Stomach smooth muscle (tissue), 2 donors: ENCODE data around the gene CD38.

Experiments
- H3K27ac ChIP-seq: one replicate; pipeline ENCODE4 v1.7.0; 2013; ENCODE audit warnings: mild to moderate bottlenecking, low read length, inconsistent platforms
- H3K27me3 ChIP-seq, 2 donors: one replicate each; pipeline ENCODE4 v1.7.0; 2013; ENCODE audit warnings: low read length in 2 of 2; ENCODE audit not compliant: insufficient read depth in 2 of 2, control insufficient read depth in 1 of 2
- H3K36me3 ChIP-seq, 2 donors: one replicate each; pipeline ENCODE4 v1.7.0; 2013; ENCODE audit warnings: low read length in 2 of 2; ENCODE audit not compliant: control insufficient read depth in 2 of 2, insufficient read depth in 2 of 2
- H3K4me1 ChIP-seq: one replicate; pipeline ENCODE4 v1.7.0; 2013; ENCODE audit warnings: low read length; ENCODE audit not compliant: control insufficient read depth, insufficient read depth
- H3K4me3 ChIP-seq, 2 donors: one replicate each; pipeline ENCODE4 v1.7.0; 2013; ENCODE audit warnings: low read length in 2 of 2
- H3K9ac ChIP-seq, 2 donors: one replicate each; pipeline ENCODE4 v1.7.0; 2013; ENCODE audit warnings: low read length in 2 of 2, mild to moderate bottlenecking in 1 of 2
- H3K9me3 ChIP-seq, 2 donors: one replicate each; pipeline ENCODE4 v1.7.0; 2013; ENCODE audit warnings: low read length in 2 of 2; ENCODE audit not compliant: control insufficient read depth in 2 of 2
- donor health status: healthy.
- donor health status: Pancreatic carcinoma.

CD38 gene

DNA sequence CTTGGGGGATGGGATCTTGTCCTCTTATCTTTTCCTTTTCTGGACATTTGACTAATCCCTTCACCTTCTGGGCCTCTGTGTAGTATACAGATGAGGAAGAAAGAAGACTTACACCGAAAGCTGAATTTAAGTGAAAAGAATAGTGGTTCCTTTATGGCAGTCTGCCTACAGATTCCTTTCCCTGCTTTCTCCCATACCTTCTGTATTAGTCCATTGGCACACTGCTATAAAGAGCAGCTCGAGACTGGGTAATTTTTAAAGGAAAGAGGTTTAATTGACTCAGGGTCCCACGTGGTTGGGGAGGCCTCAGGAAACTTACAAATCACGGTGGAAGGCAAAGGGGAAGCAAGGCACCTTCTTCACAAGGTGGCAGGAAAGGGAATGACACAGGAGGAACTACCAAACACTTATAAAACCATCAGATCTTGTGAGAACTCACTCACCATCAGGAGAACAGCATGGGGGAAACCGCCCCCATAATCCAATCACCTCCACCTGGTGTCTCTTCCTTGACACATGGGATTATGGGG, 34.0 kb upstream of the CD38 start:
- Histone ChIP-seq H3K27ac (no peak overlapping the region), H3K27me3 (no peaks in the 10 kb centered on the region), H3K4me1 (no peaks in the 10 kb centered on the region), H3K9me3 (peaks cover 0 to 4% of the 10 kb centered on the region in 2 donors), H3K9ac (no peak overlapping the region), H3K4me3 (no peak overlapping the region), H3K36me3 (no peaks in the 10 kb centered on the region)

DNA sequence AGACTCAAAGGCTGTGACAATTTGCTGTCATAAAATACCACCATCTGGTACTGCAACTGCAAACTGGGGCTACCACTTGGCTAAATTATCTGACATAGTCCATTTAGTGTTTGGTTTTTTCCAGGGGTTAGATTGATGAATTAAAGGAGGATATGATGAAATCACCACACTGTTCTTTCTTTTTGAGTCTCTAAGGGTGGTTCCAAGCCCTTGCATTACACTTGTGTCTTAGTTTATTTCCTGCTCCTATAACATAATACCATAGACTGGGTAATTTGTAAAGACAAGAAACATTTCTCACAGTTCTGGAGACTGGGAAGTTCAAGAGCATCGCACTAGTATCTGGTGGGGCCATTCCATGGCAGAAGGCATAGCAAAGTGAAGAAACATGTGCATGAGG, 32.0 kb upstream of the CD38 start:
- no peak overlapping the region for H3K9ac ChIP-seq
- no peaks in the 10 kb centered on the region for H3K36me3 ChIP-seq
- H3K4me3 ChIP-seq, result no peak overlapping the region

DNA sequence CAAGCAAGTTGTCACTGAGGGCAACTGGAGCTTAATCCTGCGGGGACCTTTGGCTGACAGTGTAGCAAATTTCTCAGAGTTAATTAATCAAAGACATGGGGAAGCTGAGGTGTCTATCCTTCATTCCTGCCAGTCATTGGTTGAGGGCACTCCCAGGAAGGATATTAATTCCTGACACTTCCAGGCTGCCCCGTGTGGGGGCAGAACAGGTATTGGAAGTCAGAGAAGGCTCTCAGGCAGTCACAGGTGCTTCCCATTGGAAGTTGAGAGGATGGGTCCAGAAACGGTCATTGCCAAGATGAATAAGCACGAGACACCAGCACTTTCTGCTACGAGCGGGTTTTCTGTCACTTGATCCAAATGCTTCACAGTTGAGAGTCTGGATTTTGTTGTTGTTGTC, 29.1 kb upstream of the CD38 start:
- no peaks in the 10 kb centered on the region for H3K4me1 ChIP-seq

More for the DNA sequence above, 32.0 kb upstream of the CD38 start:
- no peak overlapping the region for H3K27ac ChIP-seq
- no peaks in the 10 kb centered on the region for H3K4me1 ChIP-seq
- H3K9me3 ChIP-seq, result peaks cover 0 to 4% of the 10 kb centered on the region in 2 donors
- H3K27me3 ChIP-seq, result no peaks in the 10 kb centered on the region

DNA sequence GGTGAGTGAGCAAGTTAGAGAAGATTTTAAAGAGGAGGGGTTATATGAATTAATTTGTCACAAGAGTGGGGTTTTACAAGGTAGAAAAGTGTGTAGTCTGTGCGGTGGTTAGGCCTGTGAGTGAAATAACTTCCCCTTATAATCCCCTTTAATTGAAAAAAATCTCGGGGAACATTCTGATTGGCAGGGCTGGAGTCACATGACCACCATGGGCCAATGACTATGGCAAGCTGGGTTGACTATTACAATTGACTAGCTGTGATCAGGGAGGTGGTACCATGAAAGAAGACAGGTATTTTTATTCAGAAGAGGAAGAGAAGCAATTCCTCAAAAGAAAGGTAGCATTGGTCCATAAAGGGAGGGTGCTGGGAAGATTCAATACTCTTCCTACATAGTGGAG, 27.0 kb upstream of the CD38 start:
- Histone ChIP-seq H3K9ac (no peak overlapping the region), H3K27ac (no peak overlapping the region), H3K4me3 (no peak overlapping the region), H3K27me3 (no peaks in the 10 kb centered on the region), H3K9me3 (no peaks in the 10 kb centered on the region), H3K4me1 (no peaks in the 10 kb centered on the region), H3K36me3 (no peaks in the 10 kb centered on the region)

More for the DNA sequence above, 29.1 kb upstream of the CD38 start:
- no peak overlapping the region for H3K9ac ChIP-seq
- H3K4me3 ChIP-seq, result no peak overlapping the region
- H3K27ac ChIP-seq, result no peak overlapping the region
- H3K27me3 ChIP-seq, result no peaks in the 10 kb centered on the region
- H3K36me3 ChIP-seq, result no peaks in the 10 kb centered on the region
- no peaks in the 10 kb centered on the region for H3K9me3 ChIP-seq

DNA sequence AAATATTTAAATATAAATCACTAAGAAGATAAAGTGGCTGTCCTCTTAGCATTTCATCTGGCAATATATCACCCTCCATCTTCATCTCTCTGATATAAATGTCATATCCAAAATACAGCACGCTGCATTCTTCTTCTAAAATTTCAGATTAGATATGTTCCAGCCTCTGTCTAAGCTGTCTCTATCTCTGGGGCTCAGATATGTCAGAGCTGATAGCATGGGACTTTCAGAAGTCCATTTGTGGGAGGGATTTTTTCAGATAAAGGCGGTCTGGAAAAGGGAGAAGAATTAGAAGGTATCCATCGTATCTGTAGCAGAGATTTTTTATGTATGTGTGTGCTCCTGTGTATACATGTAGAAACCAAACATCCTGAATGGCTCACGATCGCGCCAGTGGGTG, 25.0 kb upstream of the CD38 start:
- Histone ChIP-seq H3K9me3 (no peaks in the 10 kb centered on the region), H3K27me3 (no peaks in the 10 kb centered on the region), H3K27ac (no peak overlapping the region), H3K9ac (no peak overlapping the region), H3K36me3 (no peaks in the 10 kb centered on the region), H3K4me3 (no peak overlapping the region), H3K4me1 (no peaks in the 10 kb centered on the region)

DNA sequence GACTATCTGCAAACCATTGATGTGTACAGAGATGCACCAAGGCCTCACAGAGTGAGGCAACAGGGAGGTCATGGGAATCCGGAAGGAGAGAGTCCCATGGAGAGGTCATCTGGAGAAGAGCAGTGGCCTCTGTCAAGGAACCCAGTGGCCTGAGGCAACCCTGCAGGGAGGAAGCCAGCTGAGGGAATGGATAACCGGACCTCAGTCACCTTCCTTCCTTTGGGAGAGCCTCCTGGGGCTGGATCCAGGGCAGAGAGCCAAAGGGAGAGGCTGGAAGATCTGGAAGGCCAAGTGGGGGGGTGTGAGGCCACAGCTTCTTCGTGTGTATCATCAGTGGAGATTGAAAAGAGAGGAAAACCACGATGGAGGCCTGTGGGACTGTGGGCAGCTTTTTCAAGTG, 24.3 kb upstream of the CD38 start:
- H3K36me3 ChIP-seq, result no peaks in the 10 kb centered on the region
- H3K27me3 ChIP-seq, result no peaks in the 10 kb centered on the region
- no peak overlapping the region for H3K4me3 ChIP-seq
- H3K9ac ChIP-seq, result no peak overlapping the region
- no peak overlapping the region for H3K27ac ChIP-seq
- H3K9me3 ChIP-seq, result no peaks in the 10 kb centered on the region
- H3K4me1 ChIP-seq, result no peaks in the 10 kb centered on the region

DNA sequence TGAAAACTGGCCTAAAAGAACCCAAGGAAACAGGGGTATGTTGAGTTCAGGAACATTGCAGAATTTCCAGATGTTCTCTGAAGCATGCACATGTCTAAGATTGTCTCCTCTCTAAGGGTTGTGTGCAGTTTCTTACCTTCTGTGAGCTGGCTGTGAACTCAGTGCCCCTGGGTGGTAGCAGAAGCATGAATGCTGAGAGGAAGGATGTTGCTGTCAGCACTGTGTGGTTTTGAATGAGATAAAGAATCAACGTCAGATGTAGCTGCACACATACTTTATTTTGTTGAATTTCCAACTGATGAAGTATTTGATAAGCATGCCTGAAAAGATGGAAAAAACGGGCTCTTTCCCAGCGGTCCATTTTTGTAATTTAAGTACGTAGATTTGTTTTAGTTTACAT, 23.8 kb upstream of the CD38 start:
- Histone ChIP-seq H3K9ac (no peak overlapping the region), H3K27ac (no peak overlapping the region), H3K36me3 (no peaks in the 10 kb centered on the region), H3K9me3 (no peaks in the 10 kb centered on the region), H3K4me3 (no peak overlapping the region), H3K4me1 (no peaks in the 10 kb centered on the region), H3K27me3 (no peaks in the 10 kb centered on the region)

DNA sequence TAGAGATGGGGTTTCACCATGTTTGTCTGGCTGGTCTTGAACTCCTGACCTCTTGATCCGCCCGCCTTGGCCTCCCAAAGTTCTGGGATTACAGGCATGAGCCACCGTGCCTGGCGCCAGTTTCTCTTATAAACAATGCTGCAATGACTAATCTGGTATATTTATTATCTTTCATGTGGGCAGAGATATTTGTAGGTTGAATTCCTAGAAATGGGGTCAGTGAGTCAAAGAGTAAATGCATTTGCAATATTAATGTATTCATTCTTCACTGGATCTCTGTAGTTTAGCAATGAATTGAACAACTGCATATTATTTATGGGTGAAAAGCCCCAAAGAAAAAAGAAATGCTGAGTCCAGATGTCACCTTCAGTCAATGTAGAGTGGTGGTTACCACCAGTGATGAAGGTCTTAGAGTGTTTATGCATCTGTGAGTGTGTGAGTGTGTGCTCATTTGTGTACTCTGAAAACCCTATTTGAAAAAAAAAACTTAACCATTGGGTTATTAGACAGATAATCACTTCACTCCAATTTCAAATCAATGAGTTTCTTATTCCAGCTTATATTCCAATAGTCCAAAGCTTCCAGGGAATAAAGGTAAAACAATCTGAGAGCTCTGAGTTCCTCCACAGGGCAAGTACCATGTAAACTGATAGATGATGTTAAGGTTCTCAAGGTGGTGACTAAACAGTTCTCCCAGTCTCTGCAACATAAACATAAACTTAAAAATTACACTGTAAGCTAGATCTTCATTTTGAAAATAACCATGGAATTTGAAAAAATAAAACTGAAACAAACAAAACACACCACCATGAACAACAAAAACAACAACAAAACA, 22.6 kb upstream of the CD38 start:
- Histone ChIP-seq H3K9me3 (no peaks in the 10 kb centered on the region), H3K4me1 (no peaks in the 10 kb centered on the region), H3K27ac (no peak overlapping the region), H3K27me3 (no peaks in the 10 kb centered on the region), H3K9ac (no peak overlapping the region), H3K4me3 (no peak overlapping the region), H3K36me3 (no peaks in the 10 kb centered on the region)

DNA sequence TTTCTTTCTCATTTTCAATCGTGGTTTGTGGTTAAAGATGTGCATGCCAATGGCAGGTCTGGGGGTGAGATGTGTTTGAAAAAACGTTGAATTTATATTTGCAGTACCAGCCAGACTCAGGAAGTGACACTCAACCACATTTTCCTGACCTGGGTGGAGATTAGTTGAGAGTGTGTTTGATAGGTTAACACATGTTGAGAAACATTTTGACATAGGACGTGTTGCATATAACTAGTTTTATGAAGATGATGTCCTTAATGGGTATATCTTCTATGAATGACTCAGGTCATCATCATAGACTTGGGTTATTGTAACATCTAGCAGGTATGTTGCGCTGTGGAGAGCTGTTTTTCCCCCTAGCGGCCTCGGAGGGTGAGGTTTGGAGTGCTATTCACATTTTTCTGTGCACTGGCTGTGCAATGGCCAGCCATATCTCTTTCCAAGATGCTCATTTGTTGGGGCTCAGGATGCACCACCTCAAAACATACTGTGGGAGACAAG, 21.7 kb upstream of the CD38 start:
- Histone ChIP-seq H3K27ac (no peak overlapping the region), H3K27me3 (no peaks in the 10 kb centered on the region), H3K9me3 (no peaks in the 10 kb centered on the region), H3K4me1 (no peaks in the 10 kb centered on the region), H3K4me3 (no peak overlapping the region), H3K36me3 (no peaks in the 10 kb centered on the region), H3K9ac (no peak overlapping the region)

DNA sequence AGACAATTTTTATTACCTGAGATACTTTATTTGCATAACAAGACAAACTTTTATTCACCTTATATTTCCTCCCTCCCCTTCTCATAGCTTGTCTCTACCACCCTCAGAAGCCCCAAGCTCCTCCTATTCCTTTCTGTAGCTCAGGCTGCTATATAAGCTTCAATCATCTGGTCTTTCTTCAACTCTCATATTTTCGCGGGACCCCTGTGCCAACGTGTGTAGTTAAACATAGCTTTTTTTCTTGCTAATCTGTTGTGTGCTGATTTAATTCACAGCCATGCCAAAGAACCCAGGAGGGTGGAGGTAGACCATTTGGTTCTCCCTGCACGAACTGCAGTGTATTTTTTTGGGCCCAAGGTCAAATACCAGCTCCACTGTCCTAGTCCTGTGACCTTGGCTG, 21.1 kb upstream of the CD38 start:
- Histone ChIP-seq H3K9ac (no peak overlapping the region), H3K4me3 (no peak overlapping the region), H3K27ac (no peak overlapping the region), H3K4me1 (no peaks in the 10 kb centered on the region), H3K9me3 (no peaks in the 10 kb centered on the region), H3K36me3 (no peaks in the 10 kb centered on the region), H3K27me3 (no peaks in the 10 kb centered on the region)

DNA sequence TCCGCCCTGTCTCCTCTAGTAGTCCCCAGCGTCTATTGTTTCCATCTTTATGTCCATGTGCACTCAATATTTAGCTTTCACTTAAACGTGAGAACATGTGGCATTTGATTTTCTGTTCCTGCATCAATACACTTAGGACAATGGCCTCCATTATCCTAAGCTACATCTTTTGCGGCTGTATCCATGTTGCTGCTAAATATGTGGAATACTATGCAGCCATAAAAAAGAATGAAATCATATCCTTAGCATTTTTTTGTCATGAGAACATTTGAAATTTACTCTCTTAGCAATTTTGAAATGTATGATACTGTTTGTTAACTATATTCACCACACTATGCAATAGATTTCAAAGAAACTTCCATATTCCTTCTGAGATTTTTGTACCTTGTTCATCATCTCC, 19.8 kb upstream of the CD38 start:
- Histone ChIP-seq H3K4me1 (no peaks in the 10 kb centered on the region), H3K36me3 (no peaks in the 10 kb centered on the region)

More for the DNA sequence above, 19.8 kb upstream of the CD38 start:
- Histone ChIP-seq H3K9ac (no peak overlapping the region), H3K9me3 (no peaks in the 10 kb centered on the region), H3K27ac (no peak overlapping the region), H3K4me3 (no peak overlapping the region), H3K27me3 (no peaks in the 10 kb centered on the region)
